CD4-positive, CD25-positive, alpha-beta regulatory T cell (primary cell): Measurements from ENCODE around the gene ABCB1. TPM values are rescaled to one million over a fixed set of nuclear protein-coding genes. Genes with fewer than 3 reads are reported as not detected.

ENCODE experiments used
- ATAC-seq, 2 donors: fragments of 150-1000 bp; cut with Tn5 transposase; one replicate each; pipeline ENCODE4 v1.10.0; 2021; ENCODE audit warnings: low read depth in 2 of 2, moderate number of reproducible peaks in 2 of 2, moderate library complexity in 1 of 2
- DNase-seq, 3 donors: peaks; one replicate each; pipeline versions ENCODE4 v3.0.0 to v3.0.0-alpha.2; 2012 to 2022; ENCODE audit warnings: mixed read lengths in 1 of 3
- H3K27ac ChIP-seq: one replicate; pipeline ENCODE4 v1.7.0; 2013; ENCODE audit warnings: mild to moderate bottlenecking, low read length; ENCODE audit not compliant: insufficient read depth, poor library complexity, severe bottlenecking
- H3K27me3 ChIP-seq: one replicate; pipeline ENCODE4 v1.7.0; 2013; ENCODE audit warnings: low read length; ENCODE audit not compliant: control insufficient read depth, insufficient read depth
- H3K36me3 ChIP-seq: one replicate; pipeline ENCODE4 v1.7.0; 2013; ENCODE audit warnings: mild to moderate bottlenecking, low read length, moderate library complexity; ENCODE audit not compliant: control insufficient read depth, insufficient read depth
- H3K4me1 ChIP-seq: 2 replicates; pipeline ENCODE4 v1.7.0; 2013; ENCODE audit warnings: mild to moderate bottlenecking, low read length; ENCODE audit not compliant: insufficient read depth, control insufficient read depth, poor library complexity, severe bottlenecking
- H3K4me3 ChIP-seq: one replicate; pipeline ENCODE4 v1.7.0; 2013; ENCODE audit warnings: low read depth, mild to moderate bottlenecking, low read length, moderate library complexity
- H3K9me3 ChIP-seq, 2 experiments: 1 replicate in 1 of 2; 2 replicates in 1 of 2; pipeline ENCODE4 v1.7.0; 2013; ENCODE audit warnings: low read length in 2 of 2, mild to moderate bottlenecking in 1 of 2, moderate library complexity in 1 of 2; ENCODE audit not compliant: control insufficient read depth in 2 of 2
- H3K27ac Mint-ChIP-seq, 3 donors: one replicate each; pipeline ENCODE4 v1.8.0; 2020 to 2022; ENCODE audit warnings: mild to moderate bottlenecking in 3 of 3, mixed read lengths in 3 of 3, moderate library complexity in 2 of 3
- H3K27me3 Mint-ChIP-seq: one replicate; pipeline ENCODE4 v1.8.0; 2022; ENCODE audit warnings: mild to moderate bottlenecking, mixed read lengths
- H3K36me3 Mint-ChIP-seq: one replicate; pipeline ENCODE4 v1.8.0; 2020; ENCODE audit warnings: mixed read lengths
- H3K4me1 Mint-ChIP-seq, 4 donors: one replicate each; pipeline ENCODE4 v1.8.0; 2020 to 2022; ENCODE audit warnings: mixed read lengths in 4 of 4, mild to moderate bottlenecking in 1 of 4
- H3K4me3 Mint-ChIP-seq, 4 donors: one replicate each; pipeline ENCODE4 v1.8.0; 2020 to 2022; ENCODE audit warnings: mild to moderate bottlenecking in 4 of 4, mixed read lengths in 4 of 4, moderate library complexity in 3 of 4
- H3K9me3 Mint-ChIP-seq, 7 donors: one replicate each; pipeline ENCODE4 v1.8.0; 2020 to 2022; ENCODE audit warnings: mixed read lengths in 7 of 7, mild to moderate bottlenecking in 3 of 7, moderate library complexity in 2 of 7
- polyA plus RNA-seq, 4 donors: library from polyadenylated mRNA; unstranded; fragments of 300-500 nt; fragmentation: Illumina TruSeq; gene quantifications; one replicate each; pipeline ENCODE4 v1.2.3, GENCODE V29; 2021
- total RNA-seq: library from RNA; stranded (reverse); gene quantifications from one replicate; pipeline ENCODE4 v1.2.3, GENCODE V29; 2022

The ABCB1 gene
- total and polyA plus RNA-seq, 5 donors from 2014 or later = 0.06 to 2.0 (median 0.49) TPM

- DNase-seq (no peak), ATAC-seq (no peak)
- Histone ChIP-seq H3K4me1 (no peaks in the 10 kb centered on the region), H3K36me3 (no peaks in the 10 kb centered on the region), H3K9me3 (no peaks in the 10 kb centered on the region), H3K27me3 (no peaks in the 10 kb centered on the region), H3K4me3 (no peak overlapping the region), H3K27ac (no peak overlapping the region)
- Mint-ChIP-seq H3K36me3 (no peaks in the 10 kb centered on the region), H3K27me3 (peaks cover 11% of the 10 kb centered on the region), H3K4me3 (no peak overlapping the region), H3K27ac (no peak overlapping the region), H3K9me3 (peaks cover 0 to 4% (median 0%) of the 10 kb centered on the region in 7 donors), H3K4me1 (no peaks in the 10 kb centered on the region)
Measured at GRCh38 chr7:87497482-87497881, 103.2 kb downstream of the ABCB1 start.

GRCh38 chr7:87495366-87495765 is 105.3 kb downstream of the ABCB1 start:
- Mint-ChIP-seq H3K27me3 (peaks cover 11% of the 10 kb centered on the region), H3K36me3 (no peaks in the 10 kb centered on the region), H3K4me1 (no peaks in the 10 kb centered on the region), H3K27ac (no peak overlapping the region), H3K9me3 (peaks cover 0 to 10% (median 0%) of the 10 kb centered on the region in 7 donors), H3K4me3 (no peak overlapping the region)
- ATAC-seq (no peak), DNase-seq (no peak)
- H3K36me3 ChIP-seq = no peaks in the 10 kb centered on the region
- no peak overlapping the region for H3K4me3 ChIP-seq
- no peaks in the 10 kb centered on the region for H3K27me3 ChIP-seq
- H3K9me3 ChIP-seq = no peaks in the 10 kb centered on the region
- no peak overlapping the region for H3K27ac ChIP-seq
- no peaks in the 10 kb centered on the region for H3K4me1 ChIP-seq

- Mint-ChIP-seq H3K9me3 (peaks cover 0 to 14% (median 0%) of the 10 kb centered on the region in 7 donors), H3K27me3 (peaks cover 11% of the 10 kb centered on the region), H3K36me3 (no peaks in the 10 kb centered on the region), H3K27ac (no peak overlapping the region), H3K4me3 (no peak overlapping the region), H3K4me1 (no peaks in the 10 kb centered on the region)
- ATAC-seq (no peak), DNase-seq (no peak)
- no peaks in the 10 kb centered on the region for H3K9me3 ChIP-seq
- no peaks in the 10 kb centered on the region for H3K36me3 ChIP-seq
- no peaks in the 10 kb centered on the region for H3K4me1 ChIP-seq
- H3K4me3 ChIP-seq = no peak overlapping the region
- H3K27ac ChIP-seq = no peak overlapping the region
- no peaks in the 10 kb centered on the region for H3K27me3 ChIP-seq
Measured at GRCh38 chr7:87494454-87494853, 106.2 kb downstream of the ABCB1 start.

- DNase-seq (no peak), ATAC-seq (no peak)
- no peaks in the 10 kb centered on the region for H3K4me1 ChIP-seq
- no peaks in the 10 kb centered on the region for H3K4me1 Mint-ChIP-seq
- H3K9me3 Mint-ChIP-seq = peaks cover 0 to 2% (median 0%) of the 10 kb centered on the region in 7 donors
- H3K36me3 ChIP-seq = no peaks in the 10 kb centered on the region
- no peaks in the 10 kb centered on the region for H3K36me3 Mint-ChIP-seq
- H3K27me3 Mint-ChIP-seq = peaks cover 5% of the 10 kb centered on the region
- no peaks in the 10 kb centered on the region for H3K9me3 ChIP-seq
- H3K27me3 ChIP-seq = peaks cover 6% of the 10 kb centered on the region
- no peak overlapping the region for H3K27ac Mint-ChIP-seq
- H3K4me3 Mint-ChIP-seq = no peak overlapping the region
- H3K4me3 ChIP-seq = no peak overlapping the region
- no peak overlapping the region for H3K27ac ChIP-seq
Measured at GRCh38 chr7:87483131-87483530, 117.6 kb downstream of the ABCB1 start.

- H3K9me3 ChIP-seq = no peaks in the 10 kb centered on the region
- H3K4me1 Mint-ChIP-seq = no peaks in the 10 kb centered on the region
- ATAC-seq (no peak), DNase-seq (no peak)
- H3K36me3 Mint-ChIP-seq = no peaks in the 10 kb centered on the region
- H3K4me3 ChIP-seq = no peak overlapping the region
- no peak overlapping the region for H3K27ac ChIP-seq
- H3K27me3 Mint-ChIP-seq = peaks cover 13% of the 10 kb centered on the region
- H3K9me3 Mint-ChIP-seq = peaks cover 0 to 2% (median 0%) of the 10 kb centered on the region in 7 donors
- no peaks in the 10 kb centered on the region for H3K36me3 ChIP-seq
- no peaks in the 10 kb centered on the region for H3K4me1 ChIP-seq
- H3K27me3 ChIP-seq = peaks cover 11% of the 10 kb centered on the region
- H3K27ac Mint-ChIP-seq = no peak overlapping the region
- no peak overlapping the region for H3K4me3 Mint-ChIP-seq
Measured at GRCh38 chr7:87482115-87482514, 118.6 kb downstream of the ABCB1 start.

GRCh38 chr7:87480386-87480785 is 120.3 kb downstream of the ABCB1 start:
- Histone ChIP-seq H3K4me1 (no peaks in the 10 kb centered on the region), H3K27me3 (peaks cover 18% of the 10 kb centered on the region), H3K27ac (no peak overlapping the region), H3K36me3 (no peaks in the 10 kb centered on the region), H3K4me3 (no peak overlapping the region), H3K9me3 (no peaks in the 10 kb centered on the region)
- peaks cover 0 to 2% (median 0%) of the 10 kb centered on the region in 7 donors for H3K9me3 Mint-ChIP-seq
- no peaks in the 10 kb centered on the region for H3K4me1 Mint-ChIP-seq
- DNase-seq (no peak), ATAC-seq (no peak)
- H3K27me3 Mint-ChIP-seq = peaks cover 25% of the 10 kb centered on the region
- no peak overlapping the region for H3K4me3 Mint-ChIP-seq
- H3K27ac Mint-ChIP-seq = no peak overlapping the region
- no peaks in the 10 kb centered on the region for H3K36me3 Mint-ChIP-seq

- peaks cover 0 to 2% (median 0%) of the 10 kb centered on the region in 4 donors for H3K4me1 Mint-ChIP-seq
- no peaks in the 10 kb centered on the region for H3K36me3 ChIP-seq
- peaks cover 18% of the 10 kb centered on the region for H3K27me3 ChIP-seq
- H3K4me3 Mint-ChIP-seq = no peak overlapping the region
- no peaks in the 10 kb centered on the region for H3K9me3 ChIP-seq
- H3K4me1 ChIP-seq = no peaks in the 10 kb centered on the region
- peaks cover 0 to 2% (median 0%) of the 10 kb centered on the region in 7 donors for H3K9me3 Mint-ChIP-seq
- no peak overlapping the region for H3K27ac ChIP-seq
- ATAC-seq (no peak), DNase-seq (no peak)
- H3K36me3 Mint-ChIP-seq = no peaks in the 10 kb centered on the region
- H3K27me3 Mint-ChIP-seq = peaks cover 23% of the 10 kb centered on the region
- no peak overlapping the region for H3K27ac Mint-ChIP-seq
- H3K4me3 ChIP-seq = no peak overlapping the region
Measured at GRCh38 chr7:87479951-87480350, 120.7 kb downstream of the ABCB1 start.

- Histone ChIP-seq H3K27me3 (peaks cover 23% of the 10 kb centered on the region), H3K27ac (no peak overlapping the region), H3K4me1 (no peaks in the 10 kb centered on the region), H3K36me3 (no peaks in the 10 kb centered on the region), H3K4me3 (no peak overlapping the region), H3K9me3 (no peaks in the 10 kb centered on the region)
- ATAC-seq (no peak), DNase-seq (no peak)
- H3K4me1 Mint-ChIP-seq = peaks cover 0 to 5% (median 0%) of the 10 kb centered on the region in 4 donors
- no peak overlapping the region for H3K27ac Mint-ChIP-seq
- peak overlapping the region in 1 of 4 donors; percentile 22 for H3K4me3 Mint-ChIP-seq
- H3K36me3 Mint-ChIP-seq = no peaks in the 10 kb centered on the region
- H3K27me3 Mint-ChIP-seq = peaks cover 38% of the 10 kb centered on the region
- H3K9me3 Mint-ChIP-seq = peaks cover 0 to 5% (median 0%) of the 10 kb centered on the region in 7 donors
Measured at GRCh38 chr7:87476179-87476557, 124.5 kb downstream of the ABCB1 start.
